Lung (tissue), 12 donors: ENCODE data around the gene STRN3. TPM values are rescaled to one million over a fixed set of nuclear protein-coding genes. Genes with fewer than 3 reads are reported as not detected.

Source experiments
- ATAC-seq: fragments of 200-7000 bp; cut with Tn5 transposase; one replicate; pipeline ENCODE4 v1.9.1; 2020; ENCODE audit warnings: moderate number of reproducible peaks; ENCODE audit not compliant: insufficient read depth, low FRiP score
- DNase-seq, 3 donors: peaks; one replicate each; pipeline ENCODE4 v3.0.0-alpha.2; 2013 to 2017
- H3K27ac ChIP-seq, 2 donors: one replicate each; pipeline ENCODE4 v1.5.1; 2013; ENCODE audit warnings: mild to moderate bottlenecking in 2 of 2, moderate library complexity in 2 of 2, control low read depth in 1 of 2, inconsistent platforms in 1 of 2, low read depth in 1 of 2, low read length in 1 of 2
- H3K27me3 ChIP-seq, 3 donors: one replicate each; pipeline ENCODE4 v1.5.1; 2013; ENCODE audit warnings: low read length in 2 of 3; ENCODE audit not compliant: control insufficient read depth in 3 of 3, insufficient read depth in 3 of 3
- H3K36me3 ChIP-seq, 4 donors: one replicate each; pipeline ENCODE4 v1.5.1; 2013; ENCODE audit warnings: low read length in 4 of 4, mild to moderate bottlenecking in 1 of 4, moderate library complexity in 1 of 4; ENCODE audit not compliant: control insufficient read depth in 4 of 4, insufficient read depth in 4 of 4
- H3K4me1 ChIP-seq, 5 donors: one replicate each; pipeline ENCODE4 v1.5.1; 2013; ENCODE audit warnings: low read length in 5 of 5, mild to moderate bottlenecking in 2 of 5, moderate library complexity in 1 of 5; ENCODE audit not compliant: control insufficient read depth in 5 of 5, insufficient read depth in 5 of 5
- H3K4me3 ChIP-seq: one replicate; pipeline ENCODE4 v1.5.1; 2013; ENCODE audit warnings: mild to moderate bottlenecking, control low read depth, moderate library complexity
- H3K9ac ChIP-seq, 2 donors: one replicate each; pipeline ENCODE4 v1.5.1; 2013; ENCODE audit warnings: low read length in 2 of 2, control low read depth in 1 of 2; ENCODE audit not compliant: insufficient read depth in 1 of 2
- H3K9me3 ChIP-seq, 4 donors: one replicate each; pipeline ENCODE4 v1.5.1; 2013; ENCODE audit warnings: low read length in 3 of 4, mild to moderate bottlenecking in 1 of 4, moderate library complexity in 1 of 4; ENCODE audit not compliant: control insufficient read depth in 4 of 4, insufficient read depth in 3 of 4
- WGBS, 2 donors: extraction: QIAGEN DNeasy Blood & Tissue Kit; methylation state at CpG; one replicate each; pipeline ENCODE4 v1.1.7; 2013; 5-methylcytosine and 5-hydroxymethylcytosine counted together
- polyA plus RNA-seq, 2 donors: library from polyadenylated mRNA; stranded (reverse); fragments of 200-250 nt; gene quantifications; one replicate each; pipeline ENCODE4 v1.2.1, GENCODE V29; 2013
- total RNA-seq, 2 donors: library from RNA; depleted of rRNA in 1 of 2; stranded (reverse); fragments of >200 nt in 1 of 2; gene quantifications; one replicate each; pipeline ENCODE4 v1.2.1, GENCODE V29; 2014 to 2021
- TF ChIP-seq, protein P1 (sequence below): IDR thresholded peaks from 2 replicates; pipeline ENCODE4 v1.5.1; 2012; ENCODE audit warnings: mild to moderate bottlenecking; ENCODE audit errors: control extremely low read depth, extremely low read depth
- donor health status: control.
- donor health status: control.
- donor health status: Bipolar disorder and iron deficiency.
- donor health status: healthy.
- donor health status: DM: yes; HTN: yes; CAD: no.

STRN3 gene
- total and polyA plus RNA-seq, 4 donors = 10.6 to 86.8 (median 19.0) TPM

- 93 to 97% methylated on average over 4 of the region's 4 CpGs for WGBS, 2 donors
- Histone ChIP-seq H3K9me3 (no peaks in the 10 kb centered on the region), H3K27ac (no peak overlapping the region), H3K4me3 (no peak overlapping the region), H3K9ac (no peak overlapping the region), H3K4me1 (peaks cover 0 to 4% (median 0%) of the 10 kb centered on the region in 5 donors), H3K36me3 (peaks cover 0 to 14% (median 3%) of the 10 kb centered on the region in 4 donors), H3K27me3 (no peaks in the 10 kb centered on the region)
- no peak for DNase-seq
- TF ChIP-seq, protein P1, sequence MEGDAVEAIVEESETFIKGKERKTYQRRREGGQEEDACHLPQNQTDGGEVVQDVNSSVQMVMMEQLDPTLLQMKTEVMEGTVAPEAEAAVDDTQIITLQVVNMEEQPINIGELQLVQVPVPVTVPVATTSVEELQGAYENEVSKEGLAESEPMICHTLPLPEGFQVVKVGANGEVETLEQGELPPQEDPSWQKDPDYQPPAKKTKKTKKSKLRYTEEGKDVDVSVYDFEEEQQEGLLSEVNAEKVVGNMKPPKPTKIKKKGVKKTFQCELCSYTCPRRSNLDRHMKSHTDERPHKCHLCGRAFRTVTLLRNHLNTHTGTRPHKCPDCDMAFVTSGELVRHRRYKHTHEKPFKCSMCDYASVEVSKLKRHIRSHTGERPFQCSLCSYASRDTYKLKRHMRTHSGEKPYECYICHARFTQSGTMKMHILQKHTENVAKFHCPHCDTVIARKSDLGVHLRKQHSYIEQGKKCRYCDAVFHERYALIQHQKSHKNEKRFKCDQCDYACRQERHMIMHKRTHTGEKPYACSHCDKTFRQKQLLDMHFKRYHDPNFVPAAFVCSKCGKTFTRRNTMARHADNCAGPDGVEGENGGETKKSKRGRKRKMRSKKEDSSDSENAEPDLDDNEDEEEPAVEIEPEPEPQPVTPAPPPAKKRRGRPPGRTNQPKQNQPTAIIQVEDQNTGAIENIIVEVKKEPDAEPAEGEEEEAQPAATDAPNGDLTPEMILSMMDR = no peak
- ATAC-seq = no peak
These were observed 12.3 kb downstream of the STRN3 start for GRCh38 chr14:31013841-31014240.

DNA sequence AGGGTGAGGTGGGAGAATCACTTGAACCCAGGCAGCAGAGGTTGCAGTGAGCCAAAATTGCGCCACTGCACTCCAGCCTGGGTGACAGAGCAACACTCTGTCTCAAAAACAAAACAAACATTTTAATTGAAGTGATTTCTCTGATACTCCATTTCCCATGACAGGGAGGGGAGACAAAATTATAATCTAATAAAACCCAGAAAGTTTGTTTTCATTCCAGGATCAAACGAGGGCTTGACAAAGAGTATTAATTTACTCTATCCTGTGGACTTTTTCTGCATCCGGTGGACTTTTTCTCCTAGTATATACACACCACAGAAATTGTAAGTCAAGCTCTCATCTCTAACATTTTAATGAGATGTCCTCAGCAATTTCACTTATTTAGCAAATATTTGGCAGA, 15.2 kb downstream of the STRN3 start:
- TF ChIP-seq, protein P1 = no peak

DNA sequence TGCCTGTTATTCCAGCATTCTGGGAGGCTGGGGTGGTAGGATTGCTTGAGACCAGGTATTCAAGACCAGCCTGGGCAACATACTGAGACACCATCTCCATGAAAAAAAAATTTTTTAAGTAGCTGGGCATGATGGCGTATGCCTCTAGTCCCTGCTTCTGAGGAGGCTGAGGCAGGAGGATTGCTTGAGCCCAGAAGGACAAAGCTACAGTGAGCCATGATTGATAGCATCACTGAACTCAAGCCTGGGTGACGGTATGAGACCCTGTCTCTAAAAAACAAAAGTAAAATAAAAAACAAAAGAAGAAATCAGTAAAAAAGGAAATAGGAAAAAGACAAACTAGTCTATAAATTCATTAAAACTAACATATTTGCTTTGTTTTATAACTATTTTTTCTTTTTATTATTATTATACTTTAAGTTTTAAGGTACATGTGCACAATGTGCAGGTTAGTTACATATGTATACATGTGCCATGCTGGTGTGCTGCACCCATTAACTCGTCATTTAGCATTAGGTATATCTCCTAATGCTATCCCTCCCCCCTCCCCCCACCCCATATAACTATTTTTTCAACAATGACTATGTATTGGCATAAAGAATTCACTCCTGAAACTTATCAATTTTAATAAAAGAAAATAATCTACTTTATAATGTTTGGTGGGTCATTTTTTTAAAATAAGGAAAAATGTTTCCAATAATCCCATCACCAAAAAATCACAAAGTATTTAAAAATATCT, 16.2 kb downstream of the STRN3 start:
- H3K4me3 ChIP-seq = no peak overlapping the region
- TF ChIP-seq, protein P1 = no peak
- no peak overlapping the region for H3K27ac ChIP-seq
- DNase-seq (no peak), ATAC-seq (no peak)
- no peaks in the 10 kb centered on the region for H3K27me3 ChIP-seq
- no peaks in the 10 kb centered on the region for H3K9me3 ChIP-seq
- peaks cover 3 to 14% (median 7%) of the 10 kb centered on the region in 4 donors for H3K36me3 ChIP-seq
- WGBS, 2 donors = 96 to 98% methylated on average over 3 of the region's 3 CpGs
- H3K4me1 ChIP-seq = peaks cover 0 to 4% (median 0%) of the 10 kb centered on the region in 5 donors
- no peak overlapping the region for H3K9ac ChIP-seq

More for the DNA sequence above, 15.2 kb downstream of the STRN3 start:
- Histone ChIP-seq H3K9ac (no peak overlapping the region), H3K27ac (no peak overlapping the region), H3K4me1 (peaks cover 0 to 4% (median 0%) of the 10 kb centered on the region in 5 donors), H3K9me3 (no peaks in the 10 kb centered on the region), H3K27me3 (no peaks in the 10 kb centered on the region), H3K4me3 (no peak overlapping the region), H3K36me3 (peaks cover 3 to 14% (median 6%) of the 10 kb centered on the region in 4 donors)
- DNase-seq (no peak), ATAC-seq (no peak)
- 57 to 85% methylated on average over 3 of the region's 3 CpGs for WGBS, 2 donors
